Measurements from ENCODE around the gene PRR29.
"Not testable (repeated sequence)": the region's sequence is repeated elsewhere in the genome, so short reads cannot be mapped to it uniquely, and the experiment has no call there.

GRCh38 chr17:63982641-63983040 lies 15.5 kb upstream of the PRR29 start:
- TF ChIP-seq CTCF (IDR thresholded peaks at IDR 0.05; ENCODE audit: low read depth, low read length, missing input control); RAD21 (IDR thresholded peaks at IDR 0.05); ATF3 (IDR thresholded peaks at IDR 0.05); TAF1 (conservative IDR thresholded peaks at IDR 0.05); YY1 (IDR thresholded peaks at IDR 0.05); FOXA2 (IDR thresholded peaks at IDR 0.05); REST (IDR thresholded peaks at IDR 0.05); EGR1 (IDR thresholded peaks at IDR 0.05; ENCODE audit: low read depth in 2 of 2); JUND (IDR thresholded peaks at IDR 0.05); RXRA (IDR thresholded peaks at IDR 0.05); NR2F2 (IDR thresholded peaks at IDR 0.05); MAX (IDR thresholded peaks at IDR 0.05): not testable (repeated sequence)
